Measurements from ENCODE around the gene MLPH. TPM values are rescaled to one million over a fixed set of nuclear protein-coding genes. Genes with fewer than 3 reads are reported as not detected.

The MLPH gene
- polyA plus RNA-seq, 3 donors = not detected

DNA sequence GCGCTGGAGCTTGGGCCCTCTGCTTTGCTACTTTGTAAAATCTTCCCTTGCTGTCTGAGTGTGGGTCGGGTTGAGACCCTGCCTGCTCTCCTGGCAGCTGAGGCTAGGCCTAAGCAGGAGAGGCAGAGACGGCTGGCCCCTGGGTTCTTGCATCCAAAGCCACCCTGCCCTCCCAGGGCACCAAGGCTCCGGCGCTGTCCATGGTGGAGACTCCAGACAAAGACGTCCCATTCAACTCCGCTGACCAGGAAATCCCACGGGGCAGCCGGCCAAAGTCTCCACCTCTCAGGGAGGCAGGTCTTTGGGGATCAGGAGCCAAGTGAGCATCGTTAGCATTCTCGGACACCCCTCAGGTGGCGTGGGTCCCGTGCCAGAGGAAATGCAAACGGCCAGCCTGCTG, 76.8 kb downstream of the MLPH start:
- H3K27me3 ChIP-seq (ENCODE audit: control insufficient read depth in 2 of 2, insufficient read depth in 2 of 2, low read length in 2 of 2) = no peaks in the 10 kb centered on the region
- no peaks in the 10 kb centered on the region for H3K4me1 ChIP-seq (ENCODE audit: control insufficient read depth in 1 of 2, insufficient read depth in 2 of 2, low read length in 2 of 2)
- intact Hi-C loops (cut with micrococcal nuclease) = no loop called here
- H3K4me2 ChIP-seq (replicated peaks; ENCODE audit: extremely low read depth, low read length, poor library complexity, severe bottlenecking) = no peak overlapping the region
- DNase-seq = no peak
- TF ChIP-seq, protein P1, sequence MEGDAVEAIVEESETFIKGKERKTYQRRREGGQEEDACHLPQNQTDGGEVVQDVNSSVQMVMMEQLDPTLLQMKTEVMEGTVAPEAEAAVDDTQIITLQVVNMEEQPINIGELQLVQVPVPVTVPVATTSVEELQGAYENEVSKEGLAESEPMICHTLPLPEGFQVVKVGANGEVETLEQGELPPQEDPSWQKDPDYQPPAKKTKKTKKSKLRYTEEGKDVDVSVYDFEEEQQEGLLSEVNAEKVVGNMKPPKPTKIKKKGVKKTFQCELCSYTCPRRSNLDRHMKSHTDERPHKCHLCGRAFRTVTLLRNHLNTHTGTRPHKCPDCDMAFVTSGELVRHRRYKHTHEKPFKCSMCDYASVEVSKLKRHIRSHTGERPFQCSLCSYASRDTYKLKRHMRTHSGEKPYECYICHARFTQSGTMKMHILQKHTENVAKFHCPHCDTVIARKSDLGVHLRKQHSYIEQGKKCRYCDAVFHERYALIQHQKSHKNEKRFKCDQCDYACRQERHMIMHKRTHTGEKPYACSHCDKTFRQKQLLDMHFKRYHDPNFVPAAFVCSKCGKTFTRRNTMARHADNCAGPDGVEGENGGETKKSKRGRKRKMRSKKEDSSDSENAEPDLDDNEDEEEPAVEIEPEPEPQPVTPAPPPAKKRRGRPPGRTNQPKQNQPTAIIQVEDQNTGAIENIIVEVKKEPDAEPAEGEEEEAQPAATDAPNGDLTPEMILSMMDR (IDR thresholded peaks at IDR 0.05) = no peak
- H4K20me1 ChIP-seq (ENCODE audit: insufficient read depth, low read length) = no peaks in the 10 kb centered on the region
- H3K9me3 ChIP-seq (replicated peaks in 1 of 2; ENCODE audit: control insufficient read depth in 1 of 2, insufficient read depth in 1 of 2, low read length in 2 of 2) = no peaks in the 10 kb centered on the region
- Mint-ChIP-seq H3K27ac (no peak overlapping the region), H3K4me3 (no peak overlapping the region), H3K9me3 (peaks cover 0 to 1% (median 0%) of the 10 kb centered on the region in 7 donors), H3K27me3 (ENCODE audit: low read depth in 3 of 3) (peaks cover 0 to 9% (median 8%) of the 10 kb centered on the region in 3 donors), H3K4me1 (no peaks in the 10 kb centered on the region), H3K36me3 (no peaks in the 10 kb centered on the region)
- WGBS (ENCODE audit: insufficient coverage) = 39% methylated on average over 11 of the region's 14 CpGs
- no peak overlapping the region for H3K27ac ChIP-seq (ENCODE audit: low read depth in 1 of 2, low read length in 2 of 2)
- H3K79me2 ChIP-seq (ENCODE audit: insufficient read depth, low read length) = no peaks in the 10 kb centered on the region
- H3K9ac ChIP-seq (ENCODE audit: insufficient read depth, low read length, poor library complexity, severe bottlenecking) = no peak overlapping the region
- H3K36me3 ChIP-seq (replicated peaks in 1 of 2; ENCODE audit: control insufficient read depth in 1 of 2, insufficient read depth in 2 of 2, low read length in 2 of 2) = no peaks in the 10 kb centered on the region
- no peak overlapping the region for H2AFZ ChIP-seq (ENCODE audit: insufficient read depth, low read depth, low read length, poor library complexity, severe bottlenecking)
- no peak overlapping the region for H3K4me3 ChIP-seq (replicated peaks in 1 of 3; ENCODE audit: low read depth in 2 of 3, low read length in 3 of 3)

- Histone ChIP-seq H3K4me1 (ENCODE audit: control insufficient read depth in 1 of 2, insufficient read depth in 2 of 2, low read length in 2 of 2) (no peaks in the 10 kb centered on the region), H3K79me2 (ENCODE audit: insufficient read depth, low read length) (no peaks in the 10 kb centered on the region), H3K9ac (ENCODE audit: insufficient read depth, low read length, poor library complexity, severe bottlenecking) (no peak overlapping the region), H3K27ac (ENCODE audit: low read depth in 1 of 2, low read length in 2 of 2) (no peak overlapping the region), H3K9me3 (replicated peaks in 1 of 2; ENCODE audit: control insufficient read depth in 1 of 2, insufficient read depth in 1 of 2, low read length in 2 of 2) (no peaks in the 10 kb centered on the region), H3K27me3 (ENCODE audit: control insufficient read depth in 2 of 2, insufficient read depth in 2 of 2, low read length in 2 of 2) (no peaks in the 10 kb centered on the region), H2AFZ (ENCODE audit: insufficient read depth, low read depth, low read length, poor library complexity, severe bottlenecking) (no peak overlapping the region), H3K36me3 (replicated peaks in 1 of 2; ENCODE audit: control insufficient read depth in 1 of 2, insufficient read depth in 2 of 2, low read length in 2 of 2) (no peaks in the 10 kb centered on the region), H3K4me3 (replicated peaks in 1 of 3; ENCODE audit: low read depth in 2 of 3, low read length in 3 of 3) (no peak overlapping the region), H3K4me2 (replicated peaks; ENCODE audit: extremely low read depth, low read length, poor library complexity, severe bottlenecking) (no peak overlapping the region), H4K20me1 (ENCODE audit: insufficient read depth, low read length) (no peaks in the 10 kb centered on the region)
- no peak for DNase-seq
- Mint-ChIP-seq H3K36me3 (no peaks in the 10 kb centered on the region), H3K4me3 (no peak overlapping the region), H3K9me3 (peaks cover 0 to 4% (median 0%) of the 10 kb centered on the region in 7 donors), H3K4me1 (no peaks in the 10 kb centered on the region), H3K27me3 (ENCODE audit: low read depth in 3 of 3) (peaks cover 0 to 9% (median 5%) of the 10 kb centered on the region in 3 donors), H3K27ac (no peak overlapping the region)
- TF ChIP-seq, protein P1 (IDR thresholded peaks at IDR 0.05) = no peak
- WGBS (ENCODE audit: insufficient coverage) = 97% methylated on average over 6 of the region's 14 CpGs
- intact Hi-C loops (cut with micrococcal nuclease) = no loop called here
These were observed 77.6 kb downstream of the MLPH start for GRCh38 chr2:237564526-237565131.

Data from CD14-positive monocyte (primary cell).